CD14-positive monocyte (primary cell): ENCODE measurements around the gene DLGAP1. TPM values are rescaled to one million over a fixed set of nuclear protein-coding genes. Genes with fewer than 3 reads are reported as not detected.

Experiments used
- DNase-seq, 3 donors: peaks; one replicate each; pipeline ENCODE4 v3.0.0-alpha.2; 2011 to 2022
- H2AFZ ChIP-seq: 2 replicates; pipeline ENCODE4 v1.6.0; 2012; ENCODE audit warnings: mild to moderate bottlenecking, low read depth, low read length, inconsistent platforms; ENCODE audit not compliant: insufficient read depth, poor library complexity, severe bottlenecking
- H3K27ac ChIP-seq, 2 donors: 1 replicate in 1 of 2; 2 replicates in 1 of 2; pipeline ENCODE4 v1.5.1; 2012 to 2013; ENCODE audit warnings: low read length in 2 of 2, control low read depth in 1 of 2, inconsistent platforms in 1 of 2, low read depth in 1 of 2, mild to moderate bottlenecking in 1 of 2
- H3K27me3 ChIP-seq, 2 donors: one replicate each; pipeline versions ENCODE4 v1.6.0 to v1.6.1; 2011 to 2013; ENCODE audit warnings: low read length in 2 of 2; ENCODE audit not compliant: control insufficient read depth in 2 of 2, insufficient read depth in 2 of 2
- H3K36me3 ChIP-seq, 2 donors: replicated peaks in 1 of 2; 1 replicate in 1 of 2; 2 replicates in 1 of 2; pipeline versions ENCODE4 v1.5.1 to v1.6.1; 2012 to 2013; ENCODE audit warnings: low read length in 2 of 2, control low read depth in 1 of 2, inconsistent platforms in 1 of 2, mild to moderate bottlenecking in 1 of 2; ENCODE audit not compliant: insufficient read depth in 2 of 2, control insufficient read depth in 1 of 2
- H3K4me1 ChIP-seq, 2 donors: 1 replicate in 1 of 2; 2 replicates in 1 of 2; pipeline versions ENCODE4 v1.5.1 to v1.6.1; 2012 to 2013; ENCODE audit warnings: low read length in 2 of 2, control low read depth in 1 of 2, inconsistent platforms in 1 of 2, mild to moderate bottlenecking in 1 of 2, moderate library complexity in 1 of 2; ENCODE audit not compliant: insufficient read depth in 2 of 2, control insufficient read depth in 1 of 2
- H3K4me2 ChIP-seq: replicated peaks from 2 replicates; pipeline ENCODE3; 2012; ENCODE audit warnings: low read length, moderate library complexity, mild to moderate bottlenecking; ENCODE audit not compliant: poor library complexity, severe bottlenecking; ENCODE audit errors: extremely low read depth
- H3K4me3 ChIP-seq, 3 experiments: fragments of 200-600 bp in 1 of 3; sonication (generic) in 1 of 3; replicated peaks in 1 of 3; 1 replicate in 2 of 3; 2 replicates in 1 of 3; pipeline ENCODE4 v1.5.1; 2011 to 2013; ENCODE audit warnings: low read length in 3 of 3, mild to moderate bottlenecking in 3 of 3, control low read depth in 2 of 3, low read depth in 2 of 3, inconsistent platforms in 1 of 3, moderate library complexity in 1 of 3
- H3K79me2 ChIP-seq: 2 replicates; pipeline ENCODE4 v1.6.0; 2012; ENCODE audit warnings: mild to moderate bottlenecking, control low read depth, inconsistent platforms, low read length, moderate library complexity; ENCODE audit not compliant: insufficient read depth
- H3K9ac ChIP-seq: 2 replicates; pipeline ENCODE4 v1.6.0; 2017; ENCODE audit warnings: low read length, mild to moderate bottlenecking; ENCODE audit not compliant: insufficient read depth, poor library complexity, severe bottlenecking
- H3K9me3 ChIP-seq, 2 donors: replicated peaks in 1 of 2; 1 replicate in 1 of 2; 2 replicates in 1 of 2; pipeline versions ENCODE4 v1.5.1 to v1.6.1; 2012 to 2013; ENCODE audit warnings: low read length in 2 of 2, control low read depth in 1 of 2; ENCODE audit not compliant: control insufficient read depth in 1 of 2, insufficient read depth in 1 of 2
- H4K20me1 ChIP-seq: 2 replicates; pipeline ENCODE4 v1.6.0; 2012; ENCODE audit warnings: mild to moderate bottlenecking, low read length, control low read depth, moderate library complexity; ENCODE audit not compliant: insufficient read depth
- H3K27ac Mint-ChIP-seq, 7 donors: one replicate each; pipeline ENCODE4 v1.8.0; 2020; ENCODE audit warnings: mild to moderate bottlenecking in 7 of 7, mixed read lengths in 7 of 7, moderate library complexity in 6 of 7, inconsistent platforms in 2 of 7
- H3K27me3 Mint-ChIP-seq, 3 donors: one replicate each; pipeline ENCODE4 v1.8.0; 2021 to 2022; ENCODE audit warnings: low read depth in 3 of 3, mild to moderate bottlenecking in 3 of 3, mixed read lengths in 3 of 3, moderate library complexity in 3 of 3, inconsistent platforms in 1 of 3
- H3K36me3 Mint-ChIP-seq, 2 donors: one replicate each; pipeline ENCODE4 v1.8.0; 2020; ENCODE audit warnings: mixed read lengths in 2 of 2, inconsistent platforms in 1 of 2, mild to moderate bottlenecking in 1 of 2
- H3K4me1 Mint-ChIP-seq: one replicate; pipeline ENCODE4 v1.8.0; 2020; ENCODE audit warnings: mild to moderate bottlenecking, mixed read lengths
- H3K4me3 Mint-ChIP-seq, 2 donors: one replicate each; pipeline ENCODE4 v1.8.0; 2020; ENCODE audit warnings: mild to moderate bottlenecking in 2 of 2, mixed read lengths in 2 of 2, moderate library complexity in 1 of 2
- H3K9me3 Mint-ChIP-seq, 7 donors: one replicate each; pipeline ENCODE4 v1.8.0; 2020 to 2022; ENCODE audit warnings: mixed read lengths in 7 of 7, mild to moderate bottlenecking in 6 of 7, moderate library complexity in 6 of 7, inconsistent platforms in 2 of 7
- WGBS: methylation state at CpG from one replicate; pipeline ENCODE4 v1.1.5; 2013; ENCODE audit warnings: missing lambda C conversion rate; ENCODE audit not compliant: insufficient coverage; 5-methylcytosine and 5-hydroxymethylcytosine counted together
- intact Hi-C, 2 donors: fragments of 100-400 bp; cut with micrococcal nuclease; formaldehyde crosslinking; loops; one replicate each; pipeline versions ENCODE4 v1.15.0 to v1.15.1; 2023
- polyA plus RNA-seq, 3 donors: library from polyadenylated mRNA; depleted of rRNA in 1 of 3; unstranded in 2 of 3; stranded (reverse) in 1 of 3; fragments of 300-500 nt in 2 of 3; fragments of >200 nt in 1 of 3; fragmentation: Illumina TruSeq in 2 of 3; gene quantifications; 1 replicate in 2 of 3; 2 replicates in 1 of 3; pipeline ENCODE4 v1.2.3, GENCODE V29; 2012 to 2021
- TF ChIP-seq, protein P1 (sequence below): fragments of 200-600 bp; IDR thresholded peaks from one replicate; pipeline ENCODE4 v1.8.0; 2022; ENCODE audit warnings: antibody characterized with exemption, mild to moderate bottlenecking

The DLGAP1 gene
- polyA plus RNA-seq, 3 donors = 0.09 to 0.42 TPM; not detected in 1

DNA sequence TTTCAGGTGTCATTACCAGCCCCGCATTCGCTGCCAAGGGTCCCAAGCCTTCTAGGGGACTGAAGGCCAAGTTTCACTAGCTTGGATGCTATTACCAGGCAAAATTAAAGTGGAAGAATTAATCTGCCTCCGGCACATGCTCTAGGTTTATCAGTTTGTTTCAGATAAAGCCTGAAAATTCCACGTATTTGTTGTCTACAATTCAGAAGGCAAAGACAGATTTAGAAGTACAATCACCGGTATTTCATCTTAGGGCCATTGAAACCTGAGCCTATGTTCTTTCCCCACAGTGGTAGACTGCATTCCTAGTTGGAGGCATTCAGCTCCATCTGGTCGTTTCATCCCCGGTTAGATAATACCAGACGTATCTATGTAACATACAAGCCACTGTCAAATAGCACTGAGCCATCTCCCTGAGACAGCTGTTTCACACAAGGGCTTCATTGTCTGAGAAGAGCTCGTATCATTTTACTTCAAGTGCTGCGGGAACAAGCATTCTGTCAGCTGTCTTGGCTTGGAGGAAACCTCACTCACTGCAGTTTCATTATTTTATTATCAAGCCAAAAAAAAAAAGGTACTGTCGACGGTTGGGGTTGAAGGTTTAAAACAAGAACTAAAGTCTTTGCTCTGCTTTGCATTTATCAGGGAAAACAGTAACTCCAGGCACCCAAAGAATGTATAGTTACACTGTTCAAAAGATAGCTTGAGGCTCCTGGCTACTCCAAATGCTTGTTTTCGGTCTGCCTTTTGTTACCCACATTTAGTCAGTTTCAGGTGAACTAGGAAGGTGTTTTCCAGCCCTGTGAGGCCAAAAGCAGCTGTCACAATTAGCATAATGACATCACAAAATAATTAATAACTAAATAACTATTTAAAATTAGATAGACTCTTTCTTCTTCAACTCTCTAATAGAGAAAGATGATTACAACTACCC is 928.4 kb downstream of the DLGAP1 start:
- Mint-ChIP-seq H3K9me3 (peaks cover 3 to 18% (median 9%) of the 10 kb centered on the region in 7 donors), H3K27me3 (peaks cover 1 to 3% (median 3%) of the 10 kb centered on the region in 3 donors), H3K36me3 (no peaks in the 10 kb centered on the region), H3K4me3 (peak overlapping the region; percentile 12 to 54), H3K27ac (no peak overlapping the region), H3K4me1 (peaks cover 16% of the 10 kb centered on the region)
- peaks cover 8 to 11% of the 10 kb centered on the region in 2 donors for H3K4me1 ChIP-seq
- TF ChIP-seq, protein P1, sequence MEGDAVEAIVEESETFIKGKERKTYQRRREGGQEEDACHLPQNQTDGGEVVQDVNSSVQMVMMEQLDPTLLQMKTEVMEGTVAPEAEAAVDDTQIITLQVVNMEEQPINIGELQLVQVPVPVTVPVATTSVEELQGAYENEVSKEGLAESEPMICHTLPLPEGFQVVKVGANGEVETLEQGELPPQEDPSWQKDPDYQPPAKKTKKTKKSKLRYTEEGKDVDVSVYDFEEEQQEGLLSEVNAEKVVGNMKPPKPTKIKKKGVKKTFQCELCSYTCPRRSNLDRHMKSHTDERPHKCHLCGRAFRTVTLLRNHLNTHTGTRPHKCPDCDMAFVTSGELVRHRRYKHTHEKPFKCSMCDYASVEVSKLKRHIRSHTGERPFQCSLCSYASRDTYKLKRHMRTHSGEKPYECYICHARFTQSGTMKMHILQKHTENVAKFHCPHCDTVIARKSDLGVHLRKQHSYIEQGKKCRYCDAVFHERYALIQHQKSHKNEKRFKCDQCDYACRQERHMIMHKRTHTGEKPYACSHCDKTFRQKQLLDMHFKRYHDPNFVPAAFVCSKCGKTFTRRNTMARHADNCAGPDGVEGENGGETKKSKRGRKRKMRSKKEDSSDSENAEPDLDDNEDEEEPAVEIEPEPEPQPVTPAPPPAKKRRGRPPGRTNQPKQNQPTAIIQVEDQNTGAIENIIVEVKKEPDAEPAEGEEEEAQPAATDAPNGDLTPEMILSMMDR = no peak
- peak overlapping the region in 1 of 3 experiments; percentile 7 for H3K4me3 ChIP-seq
- no peak overlapping the region for H3K4me2 ChIP-seq
- no peaks in the 10 kb centered on the region for H3K79me2 ChIP-seq
- peak overlapping the region; percentile 46 for H2AFZ ChIP-seq
- no peaks in the 10 kb centered on the region for H4K20me1 ChIP-seq
- H3K9ac ChIP-seq = peak overlapping the region; percentile 5
- no peak for DNase-seq
- intact Hi-C loops = no loop called here
- H3K27ac ChIP-seq = no peak overlapping the region
- H3K9me3 ChIP-seq = peaks cover 4 to 14% of the 10 kb centered on the region in 2 donors
- H3K27me3 ChIP-seq = no peaks in the 10 kb centered on the region
- H3K36me3 ChIP-seq = no peaks in the 10 kb centered on the region
- 52% methylated on average over 8 of the region's 13 CpGs for WGBS

DNA sequence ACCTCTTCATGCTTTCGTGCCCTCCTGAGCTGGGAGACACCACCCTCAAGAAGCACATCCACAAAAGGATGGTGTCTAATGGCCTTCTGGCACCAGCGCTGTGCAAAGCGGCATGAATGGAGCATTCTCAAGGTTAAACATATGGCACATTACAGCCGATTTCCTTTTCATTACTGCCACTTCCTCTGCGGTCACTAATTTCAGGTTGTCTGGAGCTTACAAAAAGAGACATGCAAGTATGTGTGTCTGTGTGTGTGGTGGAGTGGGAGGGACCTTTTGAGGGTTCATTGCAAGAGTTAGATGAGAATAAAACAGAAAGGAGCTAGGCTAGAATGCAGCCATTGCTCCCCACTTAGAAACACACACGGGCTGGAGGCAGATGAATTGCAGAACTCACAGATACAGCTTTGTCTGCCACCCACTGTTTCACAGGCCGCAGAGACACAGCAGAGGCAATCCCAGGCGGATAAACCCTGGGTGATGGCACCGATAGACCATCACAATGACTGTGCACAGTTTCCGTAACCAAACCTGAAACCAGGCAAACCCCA is 929.2 kb downstream of the DLGAP1 start:
- Histone ChIP-seq H3K9me3 (peaks cover 4 to 14% of the 10 kb centered on the region in 2 donors), H3K79me2 (no peaks in the 10 kb centered on the region), H3K36me3 (no peaks in the 10 kb centered on the region), H4K20me1 (no peaks in the 10 kb centered on the region), H3K4me3 (peak overlapping the region in 1 of 3 experiments; percentile 7), H2AFZ (peak overlapping the region; percentile 13), H3K4me2 (peak overlapping the region; percentile 15), H3K27me3 (no peaks in the 10 kb centered on the region), H3K9ac (peak overlapping the region; percentile 5), H3K27ac (no peak overlapping the region), H3K4me1 (peaks cover 8 to 11% of the 10 kb centered on the region in 2 donors)
- intact Hi-C loops = no loop called here
- peaks cover 16% of the 10 kb centered on the region for H3K4me1 Mint-ChIP-seq
- H3K36me3 Mint-ChIP-seq = no peaks in the 10 kb centered on the region
- TF ChIP-seq, protein P1 = no peak
- 28% methylated on average over 5 of the region's 10 CpGs for WGBS
- peak in 2 of 3 donors; percentile 3 to 6 for DNase-seq
- peak overlapping the region in 2 of 7 donors; percentile 5 to 39 for H3K27ac Mint-ChIP-seq
- peaks cover 3 to 18% (median 9%) of the 10 kb centered on the region in 7 donors for H3K9me3 Mint-ChIP-seq
- peak overlapping the region; percentile 12 to 54 for H3K4me3 Mint-ChIP-seq
- peaks cover 3 to 4% (median 3%) of the 10 kb centered on the region in 3 donors for H3K27me3 Mint-ChIP-seq
